OCI-LY7 (cell line): Measurements from ENCODE around the gene PTPN9.
"Not testable (repeated sequence)": the region's sequence is repeated elsewhere in the genome, so short reads cannot be mapped to it uniquely, and the experiment has no call there.

ENCODE experiments used
- EZH2phosphoT487 ChIP-seq: fragments of 200-600 bp; sonication (generic); IDR thresholded peaks from 2 replicates; pipeline ENCODE4 v1.6.1; 2018; ENCODE audit warnings: low read depth, borderline replicate concordance, mild to moderate bottlenecking, mixed run types, antibody characterized with exemption, low read length, moderate library complexity, mixed read lengths
- TF ChIP-seq, protein P1 (sequence below): fragments of 200-600 bp; sonication (generic); conservative IDR thresholded peaks from 2 replicates; pipeline ENCODE4 v1.5.1; 2014; ENCODE audit warnings: mild to moderate bottlenecking, antibody characterized with exemption, low read length, moderate library complexity, mixed read lengths

DNA sequence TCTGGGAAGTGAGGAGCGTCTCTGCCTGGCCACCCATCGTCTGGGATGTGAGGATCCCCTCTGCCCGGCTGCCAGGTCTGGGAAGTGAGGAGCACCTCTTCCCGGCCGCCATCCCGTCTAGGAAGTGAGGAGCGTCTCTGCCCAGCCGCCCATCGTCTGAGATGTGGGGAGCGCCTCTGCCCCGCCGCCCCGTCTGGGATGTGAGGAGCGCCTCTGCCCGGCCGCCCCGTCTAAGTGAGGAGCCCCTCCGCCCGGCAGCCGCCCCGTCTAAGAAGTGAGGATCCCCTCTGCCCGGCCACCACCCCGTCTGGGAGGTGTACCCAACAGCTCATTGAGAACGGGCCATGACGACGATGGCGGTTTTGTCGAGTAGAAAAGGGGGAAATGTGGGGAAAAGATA, 20.2 kb downstream of the PTPN9 start:
- TF ChIP-seq, protein P1, sequence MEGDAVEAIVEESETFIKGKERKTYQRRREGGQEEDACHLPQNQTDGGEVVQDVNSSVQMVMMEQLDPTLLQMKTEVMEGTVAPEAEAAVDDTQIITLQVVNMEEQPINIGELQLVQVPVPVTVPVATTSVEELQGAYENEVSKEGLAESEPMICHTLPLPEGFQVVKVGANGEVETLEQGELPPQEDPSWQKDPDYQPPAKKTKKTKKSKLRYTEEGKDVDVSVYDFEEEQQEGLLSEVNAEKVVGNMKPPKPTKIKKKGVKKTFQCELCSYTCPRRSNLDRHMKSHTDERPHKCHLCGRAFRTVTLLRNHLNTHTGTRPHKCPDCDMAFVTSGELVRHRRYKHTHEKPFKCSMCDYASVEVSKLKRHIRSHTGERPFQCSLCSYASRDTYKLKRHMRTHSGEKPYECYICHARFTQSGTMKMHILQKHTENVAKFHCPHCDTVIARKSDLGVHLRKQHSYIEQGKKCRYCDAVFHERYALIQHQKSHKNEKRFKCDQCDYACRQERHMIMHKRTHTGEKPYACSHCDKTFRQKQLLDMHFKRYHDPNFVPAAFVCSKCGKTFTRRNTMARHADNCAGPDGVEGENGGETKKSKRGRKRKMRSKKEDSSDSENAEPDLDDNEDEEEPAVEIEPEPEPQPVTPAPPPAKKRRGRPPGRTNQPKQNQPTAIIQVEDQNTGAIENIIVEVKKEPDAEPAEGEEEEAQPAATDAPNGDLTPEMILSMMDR: not testable (repeated sequence)
- not testable (repeated sequence) for TF ChIP-seq EZH2phosphoT487
